Measurements from ENCODE around the gene HERC4. TPM values are rescaled to one million over a fixed set of nuclear protein-coding genes. Genes with fewer than 3 reads are reported as not detected.

Gene HERC4
- total and polyA plus RNA-seq, 4 donors, result 7.3 to 53.2 (median 16.0) TPM

- Histone ChIP-seq H3K9ac (ENCODE audit: low read depth in 1 of 2, low read length in 2 of 2) (no peak overlapping the region), H3K4me3 (ENCODE audit: low read depth in 1 of 3, low read length in 3 of 3) (no peak overlapping the region), H3K4me1 (ENCODE audit: control insufficient read depth in 4 of 4, insufficient read depth in 4 of 4, low read length in 3 of 4) (peaks cover 0 to 4% (median 0%) of the 10 kb centered on the region in 4 donors), H3K36me3 (ENCODE audit: control insufficient read depth in 4 of 4, insufficient read depth in 3 of 4, low read depth in 1 of 4, low read length in 3 of 4) (no peaks in the 10 kb centered on the region), H3K9me3 (ENCODE audit: control insufficient read depth in 4 of 4, low read length in 3 of 4) (no peaks in the 10 kb centered on the region), H3K27ac (ENCODE audit: low read depth in 1 of 2, low read length in 2 of 2) (no peak overlapping the region), H3K27me3 (ENCODE audit: control insufficient read depth in 4 of 4, insufficient read depth in 4 of 4, low read length in 3 of 4) (no peaks in the 10 kb centered on the region)
- no peak for TF ChIP-seq ATF3 (IDR thresholded peaks at IDR 0.05)
- TF ChIP-seq RXRA (IDR thresholded peaks at IDR 0.05), result no peak
- no peak for TF ChIP-seq RAD21 (IDR thresholded peaks at IDR 0.05)
- TF ChIP-seq JUND (IDR thresholded peaks at IDR 0.05), result no peak
- TF ChIP-seq GABPA (IDR thresholded peaks at IDR 0.05 in 1 of 2, conservative IDR thresholded peaks at IDR 0.05 in 1 of 2), result no peak
- no peak for TF ChIP-seq FOXA2 (IDR thresholded peaks at IDR 0.05)
- TF ChIP-seq SP1 (IDR thresholded peaks at IDR 0.05), result no peak
- TF ChIP-seq CTCF (IDR thresholded peaks at IDR 0.05; ENCODE audit: low read depth, low read length, missing input control), result no peak
- TF ChIP-seq HNF4A (conservative IDR thresholded peaks at IDR 0.05), result no peak
- no peak for TF ChIP-seq TAF1 (conservative IDR thresholded peaks at IDR 0.05)
- TF ChIP-seq FOXA1 (IDR thresholded peaks at IDR 0.05), result no peak
- no peak for TF ChIP-seq YY1 (IDR thresholded peaks at IDR 0.05)
- no peak for TF ChIP-seq NR2F2 (IDR thresholded peaks at IDR 0.05)
- TF ChIP-seq ZBTB33 (IDR thresholded peaks at IDR 0.05), result no peak
- no peak for TF ChIP-seq HNF4G (IDR thresholded peaks at IDR 0.05)
- no peak for TF ChIP-seq EGR1 (IDR thresholded peaks at IDR 0.05; ENCODE audit: low read depth in 2 of 2)
- no peak for TF ChIP-seq MAX (IDR thresholded peaks at IDR 0.05)
- TF ChIP-seq REST (IDR thresholded peaks at IDR 0.05), result no peak
- 97% methylated on average over 1 of the region's 1 CpG for WGBS
- DNase-seq (ENCODE audit: low spot score), result no peak
Observed at GRCh38 chr10:68079434-68079833, 4.4 kb upstream of the HERC4 start.
